Measurements from ENCODE around the gene NEMP1.

- no peak for TF ChIP-seq CTCF (conservative IDR thresholded peaks at IDR 0.05 in 1 of 2, IDR thresholded peaks at IDR 0.05 in 1 of 2; ENCODE audit: low read depth in 1 of 2, low read length in 2 of 2)
- no peak for TF ChIP-seq EZH2 (IDR thresholded peaks at IDR 0.05; ENCODE audit: low read length, missing control alignments)
Measured at GRCh38 chr12:57037264-57037663, 41.3 kb downstream of the NEMP1 start.

Measured in fibroblast of lung (primary cell).